ENCODE results near the gene C21orf58.

The C21orf58 gene

DNA sequence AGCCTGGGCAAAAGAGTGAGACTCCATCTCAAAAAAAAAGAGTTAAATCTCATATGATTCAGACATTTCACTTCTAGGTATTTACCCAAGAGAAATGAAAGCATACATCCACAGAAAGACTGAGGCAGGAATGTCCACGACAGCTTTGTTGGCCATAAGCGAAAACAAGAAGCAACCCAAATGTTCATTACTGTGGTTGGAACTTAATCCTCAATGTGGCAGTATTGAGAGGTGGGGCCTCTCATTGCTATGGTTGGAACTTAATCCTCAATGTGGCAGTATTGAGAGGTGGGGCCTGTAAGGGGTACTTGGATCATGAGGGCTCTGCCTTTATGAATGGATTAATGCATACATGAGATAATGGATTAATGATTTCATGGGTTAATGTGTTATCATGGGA, 15.2 kb downstream of the C21orf58 start:
- peaks cover 7% of the 10 kb centered on the region for H3K36me3 ChIP-seq (ENCODE audit: control insufficient read depth, insufficient read depth, low read length)
- no peak overlapping the region for H3K4me3 ChIP-seq (replicated peaks; ENCODE audit: low read depth, low read length)
- no peaks in the 10 kb centered on the region for H3K27me3 ChIP-seq (replicated peaks; ENCODE audit: control insufficient read depth, insufficient read depth, low read length)
- TF ChIP-seq, protein P1, sequence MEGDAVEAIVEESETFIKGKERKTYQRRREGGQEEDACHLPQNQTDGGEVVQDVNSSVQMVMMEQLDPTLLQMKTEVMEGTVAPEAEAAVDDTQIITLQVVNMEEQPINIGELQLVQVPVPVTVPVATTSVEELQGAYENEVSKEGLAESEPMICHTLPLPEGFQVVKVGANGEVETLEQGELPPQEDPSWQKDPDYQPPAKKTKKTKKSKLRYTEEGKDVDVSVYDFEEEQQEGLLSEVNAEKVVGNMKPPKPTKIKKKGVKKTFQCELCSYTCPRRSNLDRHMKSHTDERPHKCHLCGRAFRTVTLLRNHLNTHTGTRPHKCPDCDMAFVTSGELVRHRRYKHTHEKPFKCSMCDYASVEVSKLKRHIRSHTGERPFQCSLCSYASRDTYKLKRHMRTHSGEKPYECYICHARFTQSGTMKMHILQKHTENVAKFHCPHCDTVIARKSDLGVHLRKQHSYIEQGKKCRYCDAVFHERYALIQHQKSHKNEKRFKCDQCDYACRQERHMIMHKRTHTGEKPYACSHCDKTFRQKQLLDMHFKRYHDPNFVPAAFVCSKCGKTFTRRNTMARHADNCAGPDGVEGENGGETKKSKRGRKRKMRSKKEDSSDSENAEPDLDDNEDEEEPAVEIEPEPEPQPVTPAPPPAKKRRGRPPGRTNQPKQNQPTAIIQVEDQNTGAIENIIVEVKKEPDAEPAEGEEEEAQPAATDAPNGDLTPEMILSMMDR (IDR thresholded peaks at IDR 0.05; ENCODE audit: insufficient read depth, low read length, poor library complexity, severe bottlenecking): no peak
- no peak for DNase-seq (ENCODE audit: extremely low read depth, insufficient read length)

- H3K4me3 ChIP-seq (replicated peaks; ENCODE audit: low read depth, low read length): no peak overlapping the region
- DNase-seq (ENCODE audit: extremely low read depth, insufficient read length): no peak
- H3K36me3 ChIP-seq (ENCODE audit: control insufficient read depth, insufficient read depth, low read length): peaks cover 4% of the 10 kb centered on the region
- TF ChIP-seq, protein P1 (IDR thresholded peaks at IDR 0.05; ENCODE audit: insufficient read depth, low read length, poor library complexity, severe bottlenecking): no peak
- H3K27me3 ChIP-seq (replicated peaks; ENCODE audit: control insufficient read depth, insufficient read depth, low read length): no peaks in the 10 kb centered on the region
These were observed 16.0 kb downstream of the C21orf58 start for GRCh38 chr21:46307625-46308024.

DNA sequence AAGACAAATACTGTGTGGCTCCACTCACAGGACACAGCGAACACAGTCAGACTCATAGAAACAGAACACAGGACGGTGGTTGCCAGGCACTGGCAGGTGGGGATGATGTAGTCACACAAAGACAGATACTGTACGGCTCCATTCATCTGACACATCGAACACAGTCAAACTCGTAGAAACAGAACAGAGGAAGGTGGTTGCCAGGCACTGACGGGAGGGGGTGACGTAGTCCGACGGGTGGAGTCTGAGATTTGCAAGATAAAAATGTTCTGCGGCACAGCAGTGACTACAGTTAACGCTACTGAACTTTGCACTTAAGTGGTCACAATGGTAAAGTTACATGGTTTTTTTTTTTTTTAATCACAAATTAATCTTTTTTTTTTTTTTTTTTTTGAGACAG, 18.7 kb downstream of the C21orf58 start:
- no peak for DNase-seq (ENCODE audit: extremely low read depth, insufficient read length)
- H3K27me3 ChIP-seq (replicated peaks; ENCODE audit: control insufficient read depth, insufficient read depth, low read length): no peaks in the 10 kb centered on the region
- TF ChIP-seq, protein P1 (IDR thresholded peaks at IDR 0.05; ENCODE audit: insufficient read depth, low read length, poor library complexity, severe bottlenecking): no peak
- H3K4me3 ChIP-seq (replicated peaks; ENCODE audit: low read depth, low read length): no peak overlapping the region
- H3K36me3 ChIP-seq (ENCODE audit: control insufficient read depth, insufficient read depth, low read length): peaks cover 4% of the 10 kb centered on the region; the same call in 1 of the 2 replicates

DNA sequence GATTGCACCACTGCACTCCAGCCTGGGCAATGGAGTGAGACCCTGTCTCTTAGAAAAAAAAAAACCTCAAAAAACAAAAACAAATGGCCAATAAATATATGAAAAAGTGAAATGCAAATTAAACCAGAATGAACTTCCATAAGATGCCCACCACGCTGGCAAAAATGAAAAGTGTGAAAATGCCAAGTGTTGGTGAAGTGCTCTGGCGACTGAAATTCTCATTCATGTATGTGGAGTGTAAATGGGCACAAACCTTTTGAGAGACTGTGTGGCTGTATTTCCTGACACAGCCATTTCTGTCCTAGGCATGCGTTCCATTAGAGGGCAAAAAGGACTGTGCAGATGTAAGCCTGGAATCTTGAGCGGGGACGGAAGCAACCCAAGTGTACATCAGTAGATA, 19.2 kb downstream of the C21orf58 start:
- Histone ChIP-seq H3K27me3 (replicated peaks; ENCODE audit: control insufficient read depth, insufficient read depth, low read length) (no peaks in the 10 kb centered on the region), H3K36me3 (ENCODE audit: control insufficient read depth, insufficient read depth, low read length) (peaks cover 8% of the 10 kb centered on the region), H3K4me3 (replicated peaks; ENCODE audit: low read depth, low read length) (no peak overlapping the region)
- TF ChIP-seq, protein P1 (IDR thresholded peaks at IDR 0.05; ENCODE audit: insufficient read depth, low read length, poor library complexity, severe bottlenecking): no peak
- DNase-seq (ENCODE audit: extremely low read depth, insufficient read length): no peak

DNA sequence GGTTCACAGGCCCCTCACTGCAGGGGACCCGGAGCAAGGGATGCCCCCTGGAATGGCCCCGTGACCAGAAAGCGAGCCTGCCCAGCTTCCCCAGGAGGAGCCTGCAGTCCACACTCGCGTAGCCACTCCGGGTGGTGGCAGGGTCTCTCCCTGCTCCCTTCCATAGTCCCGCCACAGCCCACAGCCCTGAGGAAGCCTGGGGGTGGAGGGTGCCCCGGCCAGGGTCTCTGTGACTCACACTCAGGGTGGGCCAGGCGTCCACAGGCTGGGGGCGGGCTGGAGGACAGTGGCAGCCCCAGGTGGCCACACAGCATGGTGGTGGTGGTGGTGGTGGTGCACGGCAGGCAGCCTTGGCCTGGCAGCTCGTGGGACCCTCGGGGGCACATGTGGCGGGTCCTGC, 21.9 kb downstream of the C21orf58 start:
- H3K4me3 ChIP-seq (replicated peaks; ENCODE audit: low read depth, low read length): no peak overlapping the region
- no peak for DNase-seq (ENCODE audit: extremely low read depth, insufficient read length)
- H3K27me3 ChIP-seq (replicated peaks; ENCODE audit: control insufficient read depth, insufficient read depth, low read length): no peaks in the 10 kb centered on the region
- H3K36me3 ChIP-seq (ENCODE audit: control insufficient read depth, insufficient read depth, low read length): peaks cover 7% of the 10 kb centered on the region
- TF ChIP-seq, protein P1 (IDR thresholded peaks at IDR 0.05; ENCODE audit: insufficient read depth, low read length, poor library complexity, severe bottlenecking): no peak

DNA sequence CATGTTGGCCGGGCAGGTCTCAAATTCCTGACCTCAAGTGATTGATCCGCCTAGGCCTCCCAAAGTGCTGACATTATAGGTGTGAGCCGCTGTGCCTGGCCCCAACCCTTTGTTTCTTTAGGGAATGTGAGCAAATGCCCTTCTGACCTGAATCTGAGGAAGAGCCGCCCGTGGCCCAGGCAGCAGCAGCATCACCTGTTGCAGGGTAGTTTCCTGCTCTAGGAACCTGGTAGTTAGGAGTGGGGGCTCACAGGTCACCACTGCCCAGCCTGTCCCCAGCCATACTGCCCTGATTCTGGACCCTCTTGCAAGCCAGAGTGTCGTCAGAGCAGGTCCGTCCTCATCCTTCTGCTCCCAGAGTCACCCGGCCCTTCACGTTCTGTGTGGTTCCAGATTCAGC, 24.5 kb downstream of the C21orf58 start:
- DNase-seq (ENCODE audit: extremely low read depth, insufficient read length): no peak
- Histone ChIP-seq H3K4me3 (replicated peaks; ENCODE audit: low read depth, low read length) (no peak overlapping the region), H3K27me3 (replicated peaks; ENCODE audit: control insufficient read depth, insufficient read depth, low read length) (no peaks in the 10 kb centered on the region), H3K36me3 (ENCODE audit: control insufficient read depth, insufficient read depth, low read length) (peaks cover 6% of the 10 kb centered on the region)
- TF ChIP-seq, protein P1 (IDR thresholded peaks at IDR 0.05; ENCODE audit: insufficient read depth, low read length, poor library complexity, severe bottlenecking): no peak

All from GM06990 (cell line).